OCI-M1 (cell line): ENCODE measurements around the gene CLDN5.

Experiments used
- DNase-seq: peaks from one replicate; lab custom pipeline; 2025; lab: John Stamatoyannopoulos, UW

The CLDN5 gene

GRCh38 chr22:19524170-19525115 lies at the start of gene CLDN5:
TSS of gene CLDN5 (minus strand) at chr22:19524410. CDS start at chr22:19524255, 155 bp downstream.
- DNase-seq, result no peak

- no peak for DNase-seq
Observed at GRCh38 chr22:19571995-19572394, 47.8 kb upstream of the CLDN5 start.

GRCh38 chr22:19571207-19571795 lies 47.1 kb upstream of the CLDN5 start:
- peak; percentile 30 for DNase-seq

GRCh38 chr22:19569976-19570375 lies 45.8 kb upstream of the CLDN5 start:
- DNase-seq, result no peak

GRCh38 chr22:19569276-19569640 lies 45.0 kb upstream of the CLDN5 start:
- no peak for DNase-seq

- DNase-seq, result no peak
Observed at GRCh38 chr22:19568337-19569275, 44.4 kb upstream of the CLDN5 start.

- DNase-seq, result no peak
Observed at GRCh38 chr22:19567157-19568009, 43.2 kb upstream of the CLDN5 start.

GRCh38 chr22:19566279-19567156 lies 42.3 kb upstream of the CLDN5 start:
- no peak for DNase-seq

- no peak for DNase-seq
Observed at GRCh38 chr22:19565382-19566278, 41.4 kb upstream of the CLDN5 start.

- no peak for DNase-seq
Observed at GRCh38 chr22:19559956-19560355, 35.7 kb upstream of the CLDN5 start.

- DNase-seq, result no peak
Observed at GRCh38 chr22:19559324-19559811, 35.2 kb upstream of the CLDN5 start.

- DNase-seq, result no peak
Observed at GRCh38 chr22:19556963-19557545, 32.8 kb upstream of the CLDN5 start.

GRCh38 chr22:19555651-19556050 lies 31.4 kb upstream of the CLDN5 start:
- no peak for DNase-seq

GRCh38 chr22:19554834-19555404 lies 30.7 kb upstream of the CLDN5 start:
- no peak for DNase-seq

- DNase-seq, result no peak
Observed at GRCh38 chr22:19553201-19553600, 29.0 kb upstream of the CLDN5 start.

- DNase-seq, result no peak
Observed at GRCh38 chr22:19550382-19550781, 26.2 kb upstream of the CLDN5 start.

- no peak for DNase-seq
Observed at GRCh38 chr22:19549428-19549827, 25.2 kb upstream of the CLDN5 start.

GRCh38 chr22:19548964-19549363 lies 24.8 kb upstream of the CLDN5 start:
- no peak for DNase-seq
